Measurements from ENCODE around the gene AQP7. TPM values are rescaled to one million over a fixed set of nuclear protein-coding genes. Genes with fewer than 3 reads are reported as not detected.
"Not testable (repeated sequence)": the region's sequence is repeated elsewhere in the genome, so short reads cannot be mapped to it uniquely, and the experiment has no call there.

AQP7 gene
- not detected in 2 replicates for total RNA-seq

- not testable (repeated sequence) for DNase-seq (ENCODE audit: low read depth); H3K4me3 ChIP-seq (ENCODE audit: low read depth, low read length)
Measured at GRCh38 chr9:33402371-33402770, at the start of gene AQP7. Gene AQP7 (minus strand): TSS chr9:33402568. CDS start chr9:33401262, 1,306 bp downstream.

- TF ChIP-seq CTCF (conservative IDR thresholded peaks at IDR 0.05; ENCODE audit: low read depth, low read length), result no peak
- H3K4me3 ChIP-seq (ENCODE audit: low read depth, low read length), result no peak overlapping the region
- no peak for DNase-seq (ENCODE audit: low read depth)
Measured at GRCh38 chr9:33450621-33451146, 48.3 kb upstream of the AQP7 start.

- TF ChIP-seq CTCF (conservative IDR thresholded peaks at IDR 0.05; ENCODE audit: low read depth, low read length), result no peak
- DNase-seq (ENCODE audit: low read depth), result no peak
- H3K4me3 ChIP-seq (ENCODE audit: low read depth, low read length), result no peak overlapping the region
Measured at GRCh38 chr9:33449715-33450114, 47.3 kb upstream of the AQP7 start.

GRCh38 chr9:33447799-33448553 lies 45.6 kb upstream of the AQP7 start:
- TF ChIP-seq CTCF (conservative IDR thresholded peaks at IDR 0.05; ENCODE audit: low read depth, low read length), result no peak
- peak overlapping the region; percentile 56 for H3K4me3 ChIP-seq (ENCODE audit: low read depth, low read length)
- DNase-seq (ENCODE audit: low read depth), result no peak

GRCh38 chr9:33446946-33447798 lies 44.8 kb upstream of the AQP7 start, which contains the start of gene AQP3:
Gene AQP3 (minus strand): TSS chr9:33447593. CDS start chr9:33447530, 63 bp downstream.
- TF ChIP-seq CTCF (conservative IDR thresholded peaks at IDR 0.05; ENCODE audit: low read depth, low read length), result peak; percentile 25
- DNase-seq (ENCODE audit: low read depth), result no peak
- H3K4me3 ChIP-seq (ENCODE audit: low read depth, low read length), result peak within 1 kb of the TSS; percentile 56

- no peak for DNase-seq (ENCODE audit: low read depth)
- no peak for TF ChIP-seq CTCF (conservative IDR thresholded peaks at IDR 0.05; ENCODE audit: low read depth, low read length)
- peak overlapping the region; percentile 56 for H3K4me3 ChIP-seq (ENCODE audit: low read depth, low read length)
Measured at GRCh38 chr9:33446240-33446945, 44.0 kb upstream of the AQP7 start.
